ENCODE measurements around the gene ANO3.

Gene ANO3

DNA sequence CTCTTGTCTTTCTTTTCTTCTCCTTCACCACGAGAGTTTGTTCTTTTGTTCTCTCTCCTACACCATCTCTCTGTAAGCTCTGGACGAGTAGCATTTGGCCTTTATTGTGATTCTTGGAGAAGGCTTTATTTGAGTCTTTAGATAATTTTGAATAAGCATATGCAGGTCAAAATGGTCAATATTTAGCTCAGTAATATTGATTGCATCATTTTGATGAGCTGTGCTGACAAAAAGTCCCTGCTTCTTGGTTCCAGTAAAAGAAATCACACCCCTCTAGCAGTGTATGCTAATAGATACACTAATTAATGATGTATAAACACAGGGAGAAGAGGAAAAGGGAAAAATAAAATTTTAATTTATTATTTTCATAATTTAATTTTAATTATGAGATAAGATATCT is 266.0 kb downstream of the ANO3 start:
- Histone ChIP-seq H3K4me3 (ENCODE audit: low read depth, low read length) (no peak overlapping the region), H3K36me3 (no peaks in the 10 kb centered on the region), H3K27me3 (no peaks in the 10 kb centered on the region), H3K9me3 (no peaks in the 10 kb centered on the region), H3K4me1 (no peaks in the 10 kb centered on the region)
- no peak for TF ChIP-seq CTCF (IDR thresholded peaks at IDR 0.05; ENCODE audit: low read depth, low read length)
- DNase-seq: no peak

DNA sequence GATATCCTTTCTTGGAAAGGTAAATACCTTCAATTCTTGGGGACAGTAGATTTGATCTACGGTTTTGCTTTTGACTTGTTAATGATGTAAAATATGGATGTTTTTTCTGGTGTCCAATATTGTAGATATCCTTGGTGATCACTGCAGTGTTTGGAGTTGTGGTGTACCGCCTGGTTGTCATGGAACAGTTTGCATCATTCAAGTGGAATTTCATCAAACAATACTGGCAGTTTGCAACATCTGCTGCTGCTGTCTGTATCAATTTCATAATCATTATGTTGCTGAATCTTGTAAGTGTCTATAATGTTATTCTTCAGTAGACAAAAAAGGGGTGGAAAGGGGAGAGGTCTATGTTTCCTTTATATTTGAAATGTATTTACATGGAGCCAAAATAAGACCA is 267.5 kb downstream of the ANO3 start:
- Histone ChIP-seq H3K4me3 (ENCODE audit: low read depth, low read length) (no peak overlapping the region), H3K36me3 (no peaks in the 10 kb centered on the region), H3K9me3 (no peaks in the 10 kb centered on the region), H3K4me1 (no peaks in the 10 kb centered on the region), H3K27me3 (no peaks in the 10 kb centered on the region)
- no peak for TF ChIP-seq CTCF (IDR thresholded peaks at IDR 0.05; ENCODE audit: low read depth, low read length)
- DNase-seq: no peak

DNA sequence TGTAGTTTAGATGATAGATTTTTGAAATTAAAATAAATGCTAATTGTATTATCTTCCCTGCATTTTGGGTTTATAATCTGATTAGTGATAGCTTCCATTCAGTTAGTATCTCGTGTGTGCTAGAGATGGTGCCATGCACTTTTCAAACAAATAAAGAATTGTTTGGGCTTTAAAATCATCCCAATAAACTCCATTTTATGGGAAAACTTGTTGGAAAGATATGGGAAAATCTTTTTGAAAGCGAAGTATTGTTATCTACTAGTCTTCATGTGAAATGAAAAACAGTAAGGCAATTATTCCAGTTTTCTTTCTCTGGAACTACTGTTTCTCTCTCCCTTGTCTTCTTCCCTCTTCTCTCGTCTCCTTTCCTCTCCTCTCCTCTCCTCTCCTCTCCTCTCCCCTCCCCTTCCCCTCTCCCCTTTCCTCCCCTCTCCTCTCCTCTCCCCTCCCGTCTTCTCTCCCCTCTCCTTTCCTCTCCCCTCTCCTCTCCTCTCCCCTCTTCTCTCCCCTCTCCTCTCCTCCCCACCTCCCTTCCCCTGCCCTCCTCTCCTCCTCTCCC is 268.0 kb downstream of the ANO3 start:
- no peaks in the 10 kb centered on the region for H3K4me1 ChIP-seq
- DNase-seq: no peak
- no peak overlapping the region for H3K4me3 ChIP-seq (ENCODE audit: low read depth, low read length)
- H3K9me3 ChIP-seq: no peaks in the 10 kb centered on the region
- H3K36me3 ChIP-seq: no peaks in the 10 kb centered on the region
- no peaks in the 10 kb centered on the region for H3K27me3 ChIP-seq
- no peak for TF ChIP-seq CTCF (IDR thresholded peaks at IDR 0.05; ENCODE audit: low read depth, low read length)

GRCh38 chr11:26607725-26608506 is 276.0 kb downstream of the ANO3 start:
- no peaks in the 10 kb centered on the region for H3K27me3 ChIP-seq
- H3K4me1 ChIP-seq: no peaks in the 10 kb centered on the region
- H3K9me3 ChIP-seq: no peaks in the 10 kb centered on the region
- DNase-seq: no peak
- TF ChIP-seq CTCF (IDR thresholded peaks at IDR 0.05; ENCODE audit: low read depth, low read length): no peak
- no peaks in the 10 kb centered on the region for H3K36me3 ChIP-seq
- H3K4me3 ChIP-seq (ENCODE audit: low read depth, low read length): no peak overlapping the region

DNA sequence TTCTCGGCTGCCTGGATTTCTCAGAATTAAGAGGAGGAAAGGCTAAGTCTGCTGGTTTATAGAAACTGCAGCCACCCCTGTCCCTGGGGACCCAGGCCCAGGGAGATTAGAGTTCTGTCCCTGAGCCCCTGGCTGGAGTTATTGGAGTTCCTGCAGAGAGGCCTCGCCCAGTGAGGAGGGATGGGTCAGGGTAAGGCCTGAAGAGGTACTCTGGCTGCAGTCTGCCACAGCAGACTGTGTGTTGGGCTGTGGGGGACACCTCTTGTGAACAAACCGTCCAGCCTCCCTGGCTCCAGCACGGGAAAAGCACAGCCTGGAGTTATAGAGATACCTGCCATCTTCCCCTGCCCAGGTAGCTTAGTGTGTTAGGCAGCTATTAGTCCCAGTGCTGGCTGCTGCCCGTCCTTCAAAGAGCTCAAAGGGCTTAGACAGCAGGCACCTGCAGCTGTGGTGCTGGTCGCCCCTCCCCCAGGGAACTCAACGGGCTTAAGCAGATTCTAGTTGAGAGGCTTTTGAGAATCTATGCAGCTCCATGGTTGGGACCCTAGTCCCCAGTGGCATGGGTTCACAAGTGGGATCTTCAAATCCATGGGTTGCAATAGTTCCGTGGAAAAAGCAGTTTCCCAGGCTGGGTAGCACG is 276.7 kb downstream of the ANO3 start:
- H3K4me1 ChIP-seq: no peaks in the 10 kb centered on the region
- no peak for DNase-seq
- TF ChIP-seq CTCF (IDR thresholded peaks at IDR 0.05; ENCODE audit: low read depth, low read length): no peak

DNA sequence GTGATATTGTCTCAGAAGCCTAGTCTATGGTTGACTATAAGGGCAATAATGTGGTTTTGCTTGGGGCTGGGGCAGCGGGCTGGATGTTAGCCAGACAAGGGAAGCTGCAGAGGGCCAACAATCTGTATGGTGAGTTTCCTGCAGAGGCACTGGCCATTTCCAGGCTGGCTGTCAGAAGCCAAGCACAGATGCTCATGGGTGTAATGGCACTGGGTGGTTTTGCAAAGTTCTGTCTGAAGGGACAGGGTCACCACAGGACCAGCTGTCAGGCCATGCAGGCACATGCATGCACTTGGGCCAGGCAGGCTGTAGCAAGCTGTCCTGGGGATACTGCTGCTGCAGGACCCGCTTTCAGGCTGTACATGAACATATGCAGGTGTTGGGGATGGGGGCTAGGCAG is 281.8 kb downstream of the ANO3 start:
- H3K9me3 ChIP-seq: no peaks in the 10 kb centered on the region

More for the DNA sequence above, 276.7 kb downstream of the ANO3 start:
- Histone ChIP-seq H3K9me3 (no peaks in the 10 kb centered on the region), H3K36me3 (no peaks in the 10 kb centered on the region), H3K4me3 (ENCODE audit: low read depth, low read length) (no peak overlapping the region), H3K27me3 (no peaks in the 10 kb centered on the region)

More for the DNA sequence above, 281.8 kb downstream of the ANO3 start:
- H3K27me3 ChIP-seq: no peaks in the 10 kb centered on the region
- no peak for TF ChIP-seq CTCF (IDR thresholded peaks at IDR 0.05; ENCODE audit: low read depth, low read length)
- H3K4me3 ChIP-seq (ENCODE audit: low read depth, low read length): no peak overlapping the region
- no peaks in the 10 kb centered on the region for H3K4me1 ChIP-seq
- H3K36me3 ChIP-seq: no peaks in the 10 kb centered on the region
- no peak for DNase-seq
